IMR-90 (cell line): ENCODE data around the gene RPTOR. TPM values are rescaled to one million over a fixed set of nuclear protein-coding genes. Genes with fewer than 3 reads are reported as not detected.
A peak's percentile ranks its signal among the peaks of the same experiment; 100 is the strongest.

ENCODE experiments used
- ATAC-seq: fragments of 200-7000 bp; cut with Tn5 transposase; 2 replicates; pipeline ENCODE4 v1.9.1; 2020; ENCODE audit warnings: low read depth, mild to moderate bottlenecking, moderate library complexity
- BruUV-seq: library from RNA; stranded (reverse); fragments of 400-500 nt; replicated peaks from 2 replicates; lab custom pipeline; 2021; lab: Mats Ljungman, UMichigan
- CTCF ChIA-PET: fragments of 300-600 bp; formaldehyde crosslinking; extraction: SDS; loops from one replicate; lab custom pipeline; 2021; ENCODE audit warnings: antibody characterized with exemption; lab: Yijun Ruan, JAX
- POLR2A ChIA-PET: fragments of 300-600 bp; sonication (Branson Sonifier 250); formaldehyde crosslinking; loops from one replicate; lab custom pipeline; 2022; ENCODE audit warnings: antibody characterized with exemption; ENCODE audit not compliant: unreplicated experiment; lab: Charles Lee
- DNase-seq: peaks from one replicate; pipeline ENCODE4 v3.0.0; 2013
- H2AFZ ChIP-seq: replicated peaks from 2 replicates; pipeline ENCODE3; 2013; ENCODE audit warnings: low read length, mild to moderate bottlenecking; ENCODE audit not compliant: poor library complexity
- H2AK5ac ChIP-seq: 2 replicates; pipeline ENCODE4 v1.6.1; 2013; ENCODE audit warnings: low read depth, low read length, inconsistent platforms
- H2AK9ac ChIP-seq: replicated peaks from 2 replicates; pipeline ENCODE3; 2013; ENCODE audit warnings: mild to moderate bottlenecking, low read depth, low read length, moderate library complexity; ENCODE audit not compliant: poor library complexity
- H2BK120ac ChIP-seq: 2 replicates; pipeline ENCODE4 v1.6.1; 2013; ENCODE audit warnings: low read depth, low read length, inconsistent platforms
- H2BK15ac ChIP-seq: 3 replicates; pipeline ENCODE4 v1.6.1; 2013; ENCODE audit warnings: low read depth, low read length, inconsistent platforms
- H2BK20ac ChIP-seq: 2 replicates; pipeline ENCODE4 v1.6.1; 2013; ENCODE audit warnings: low read depth, mild to moderate bottlenecking, inconsistent platforms, low read length, moderate library complexity
- H2BK5ac ChIP-seq: 2 replicates; pipeline ENCODE4 v1.6.1; 2013; ENCODE audit warnings: mild to moderate bottlenecking, low read depth, low read length, inconsistent platforms; ENCODE audit not compliant: poor library complexity, severe bottlenecking
- H3K14ac ChIP-seq: replicated peaks from 2 replicates; pipeline ENCODE4 v1.6.1; 2013; ENCODE audit warnings: low read depth, low read length, inconsistent platforms
- H3K18ac ChIP-seq: 2 replicates; pipeline ENCODE4 v1.6.1; 2013; ENCODE audit warnings: low read depth, low read length, control low read depth
- H3K23ac ChIP-seq: 2 replicates; pipeline ENCODE4 v1.6.1; 2013; ENCODE audit warnings: low read depth, low read length, inconsistent platforms
- H3K27ac ChIP-seq: 2 replicates; pipeline ENCODE4 v1.5.1; 2013; ENCODE audit warnings: mild to moderate bottlenecking, control low read depth, low read length; ENCODE audit not compliant: insufficient read depth
- H3K27me3 ChIP-seq: 2 replicates; pipeline ENCODE4 v1.6.1; 2013; ENCODE audit warnings: low read length; ENCODE audit not compliant: control insufficient read depth, insufficient read depth
- H3K36me3 ChIP-seq: 2 replicates; pipeline ENCODE4 v1.6.1; 2013; ENCODE audit warnings: low read length, mixed read lengths; ENCODE audit not compliant: control insufficient read depth, insufficient read depth
- H3K4ac ChIP-seq: 2 replicates; pipeline ENCODE4 v1.6.1; 2013; ENCODE audit warnings: low read depth, low read length, inconsistent platforms
- H3K4me1 ChIP-seq: 2 replicates; pipeline ENCODE4 v1.6.1; 2013; ENCODE audit warnings: low read length, mixed read lengths; ENCODE audit not compliant: control insufficient read depth, insufficient read depth
- H3K4me2 ChIP-seq: 2 replicates; pipeline ENCODE4 v1.6.1; 2013; ENCODE audit warnings: low read depth, mild to moderate bottlenecking, control low read depth, low read length, moderate library complexity
- H3K4me3 ChIP-seq: 2 replicates; pipeline ENCODE4 v1.5.1; 2013; ENCODE audit warnings: low read depth, mild to moderate bottlenecking, control low read depth, low read length, moderate library complexity; ENCODE audit not compliant: insufficient read depth
- H3K56ac ChIP-seq: 2 replicates; pipeline ENCODE4 v1.6.1; 2013; ENCODE audit warnings: low read length, inconsistent platforms; ENCODE audit not compliant: insufficient read depth; ENCODE audit errors: extremely low read depth
- H3K79me1 ChIP-seq, 2 experiments: 2 replicates each; pipeline ENCODE4 v1.6.1; 2013; ENCODE audit warnings: low read length in 2 of 2, inconsistent platforms in 1 of 2, low read depth in 1 of 2
- H3K9ac ChIP-seq: 2 replicates; pipeline ENCODE4 v1.6.1; 2013; ENCODE audit warnings: low read depth, low read length, control low read depth
- H3K9me1 ChIP-seq: 2 replicates; pipeline ENCODE4 v1.6.1; 2013; ENCODE audit warnings: low read length, inconsistent platforms; ENCODE audit not compliant: insufficient read depth
- H3K9me3 ChIP-seq: 2 replicates; pipeline ENCODE4 v1.6.1; 2013; ENCODE audit warnings: low read length; ENCODE audit not compliant: control insufficient read depth, insufficient read depth
- H4K20me1 ChIP-seq: 2 replicates; pipeline ENCODE4 v1.6.1; 2013; ENCODE audit warnings: low read length, inconsistent platforms; ENCODE audit not compliant: insufficient read depth
- H4K5ac ChIP-seq: 2 replicates; pipeline ENCODE4 v1.6.1; 2013; ENCODE audit warnings: mild to moderate bottlenecking, low read depth, low read length, control low read depth
- H4K8ac ChIP-seq, 2 experiments: 2 replicates each; pipeline ENCODE4 v1.6.1; 2013; ENCODE audit warnings: low read depth in 2 of 2, low read length in 2 of 2, control low read depth in 1 of 2, inconsistent platforms in 1 of 2
- H4K91ac ChIP-seq: 2 replicates; pipeline ENCODE4 v1.6.1; 2013; ENCODE audit warnings: low read depth, low read length, inconsistent platforms; ENCODE audit not compliant: insufficient read depth
- BHLHE40 ChIP-seq: fragments of 150-350 bp; IDR thresholded peaks from 2 replicates; pipeline ENCODE4 v1.6.1; 2016; ENCODE audit warnings: mild to moderate bottlenecking, low read depth, low read length
- CHD1 ChIP-seq: IDR thresholded peaks from 2 replicates; pipeline ENCODE4 v1.6.1; 2012; ENCODE audit warnings: low read depth, low read length, improper control_type of control experiment
- FOS ChIP-seq: fragments of 150-350 bp; IDR thresholded peaks from 2 replicates; pipeline ENCODE4 v1.6.1; 2016; ENCODE audit warnings: low read depth, low read length
- MAZ ChIP-seq: IDR thresholded peaks from 2 replicates; pipeline ENCODE4 v1.6.1; 2012; ENCODE audit warnings: low read depth, mild to moderate bottlenecking, low read length, improper control_type of control experiment, moderate library complexity, borderline replicate concordance
- MXI1 ChIP-seq: IDR thresholded peaks from 2 replicates; pipeline ENCODE4 v1.6.1; 2012; ENCODE audit warnings: low read depth, mild to moderate bottlenecking, low read length, moderate library complexity, borderline replicate concordance
- NFE2L2 ChIP-seq: fragments of 150-350 bp; IDR thresholded peaks from 2 replicates; pipeline ENCODE4 v1.6.1; 2016; ENCODE audit warnings: low read depth, mild to moderate bottlenecking, low read length
- POLR2A ChIP-seq: IDR thresholded peaks from 2 replicates; pipeline ENCODE4 v1.6.1; 2012; ENCODE audit warnings: mild to moderate bottlenecking, low read depth, low read length
- RCOR1 ChIP-seq: IDR thresholded peaks from 2 replicates; pipeline ENCODE4 v1.6.1; 2012; ENCODE audit warnings: mild to moderate bottlenecking, low read length, improper control_type of control experiment; ENCODE audit not compliant: insufficient replicate concordance
- SMC3 ChIP-seq: fragments of 150-350 bp; IDR thresholded peaks from 2 replicates; pipeline ENCODE4 v1.6.1; 2016; ENCODE audit warnings: low read depth, mild to moderate bottlenecking, antibody characterized with exemption, low read length, moderate library complexity
- WGBS, 2 experiments: methylation state at CpG; one replicate each; pipeline versions ENCODE4 v1.1.5 to v1.1.7; 2013; ENCODE audit warnings: missing lambda C conversion rate in 2 of 2; ENCODE audit not compliant: insufficient read length in 1 of 2; ENCODE audit errors: extremely low coverage in 2 of 2; 5-methylcytosine and 5-hydroxymethylcytosine counted together
- dilution Hi-C: fragments of 300-500 bp; cut with HindIII; formaldehyde crosslinking; loops from one replicate; pipeline ENCODE4 v1.14.3; 2018; ENCODE audit warnings: low sequenced_read_pairs; ENCODE audit not compliant: unreplicated experiment
- in situ Hi-C: fragments of 300-500 bp; cut with MboI; formaldehyde crosslinking; loops from 3 replicates; pipeline ENCODE4 v1.14.3; 2019; ENCODE audit warnings: low sequenced_read_pairs, inconsistent platforms, mixed read lengths
- intact Hi-C: fragments of 100-400 bp; cut with micrococcal nuclease; formaldehyde crosslinking; loops from 2 replicates; pipeline ENCODE4 v1.10.0; 2022
- polyA plus RNA-seq, 3 experiments: library from polyadenylated mRNA; depleted of rRNA; stranded (reverse); fragments of >200 nt; gene quantifications; 2 replicates each; pipeline ENCODE4 v1.2.3, GENCODE V29; 2012; ENCODE audit warnings: low replicate concordance in 1 of 3
- total RNA-seq: library from RNA; depleted of rRNA; stranded (reverse); fragments of >200 nt; gene quantifications from 2 replicates; pipeline ENCODE4 v1.2.3, GENCODE V29; 2012
- TF ChIP-seq, protein P1 (sequence below): conservative IDR thresholded peaks from 2 replicates; pipeline ENCODE4 v1.5.1; 2012; ENCODE audit warnings: mild to moderate bottlenecking, low read depth, low read length, improper control_type of control experiment
- TF ChIP-seq, protein P2 (sequence below): fragments of 150-350 bp; IDR thresholded peaks from 2 replicates; pipeline ENCODE4 v1.6.1; 2017; ENCODE audit warnings: mild to moderate bottlenecking, antibody characterized with exemption, low read length, low read depth
- TF ChIP-seq, protein P3 (sequence below): fragments of 150-350 bp; IDR thresholded peaks from 2 replicates; pipeline ENCODE4 v1.6.1; 2016; ENCODE audit warnings: low read depth, mild to moderate bottlenecking, low read length, moderate library complexity, borderline replicate concordance

RPTOR gene
- total and polyA plus RNA-seq, 2 of the 4 experiments (the other 2 are of a cell fraction) = 10.8 to 14.7 TPM

DNA sequence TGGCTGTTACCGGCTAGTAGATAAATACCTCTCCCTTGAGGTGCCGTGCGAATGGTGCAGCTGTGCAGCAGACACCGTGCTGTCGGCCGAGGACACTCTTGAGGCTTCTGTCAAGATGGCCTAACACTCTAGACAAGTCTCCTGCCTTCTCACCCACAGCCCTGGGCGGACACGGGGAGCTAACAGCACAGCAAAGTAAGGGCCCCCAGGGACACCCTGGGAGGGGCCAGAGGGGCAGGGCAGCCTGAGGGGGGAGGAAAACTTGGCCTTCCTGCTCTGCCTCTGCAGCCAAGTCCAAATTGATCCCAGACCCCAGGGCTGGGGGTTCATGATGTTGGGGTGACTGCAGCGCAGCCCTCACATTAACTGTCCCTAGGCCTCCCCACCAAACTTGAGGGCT is 210.2 kb downstream of the RPTOR start:
- intact Hi-C loops = no loop called here
- Histone ChIP-seq H3K9me1 (peaks cover 24% of the 10 kb centered on the region), H4K8ac (no peak overlapping the region; a peak in 1 of 4 replicates), H3K9ac (no peak overlapping the region), H3K4me2 (no peak overlapping the region), H3K4me1 (peaks cover 28% of the 10 kb centered on the region), H3K18ac (no peak overlapping the region), H3K27me3 (no peaks in the 10 kb centered on the region), H3K36me3 (peaks cover 12% of the 10 kb centered on the region), H3K79me1 (peaks cover 15 to 60% of the 10 kb centered on the region in 2 experiments; a peak in 2 of 4 replicates), H3K4me3 (no peak overlapping the region), H2AK5ac (peak overlapping the region; percentile 83; the same call in 1 of the 2 replicates), H3K4ac (peak overlapping the region; percentile 36), H2BK15ac (peak overlapping the region; percentile 62; the same call in 1 of the 3 replicates), H3K23ac (no peak overlapping the region), H2AFZ (no peak overlapping the region), H4K5ac (no peak overlapping the region), H2BK120ac (no peak overlapping the region), H2AK9ac (peak overlapping the region; percentile 15), H3K27ac (no peak overlapping the region), H3K9me3 (no peaks in the 10 kb centered on the region), H3K56ac (no peak overlapping the region), H4K20me1 (no peaks in the 10 kb centered on the region), H2BK20ac (no peak overlapping the region), H2BK5ac (no peak overlapping the region), H4K91ac (0 out of 2 replicates have a peak overlapping the region, but pooled peaks have one; percentile 21), H3K14ac (no peak overlapping the region)
- dilution Hi-C loops = no loop called here
- POLR2A ChIA-PET = no interaction called here
- TF ChIP-seq, protein P1, sequence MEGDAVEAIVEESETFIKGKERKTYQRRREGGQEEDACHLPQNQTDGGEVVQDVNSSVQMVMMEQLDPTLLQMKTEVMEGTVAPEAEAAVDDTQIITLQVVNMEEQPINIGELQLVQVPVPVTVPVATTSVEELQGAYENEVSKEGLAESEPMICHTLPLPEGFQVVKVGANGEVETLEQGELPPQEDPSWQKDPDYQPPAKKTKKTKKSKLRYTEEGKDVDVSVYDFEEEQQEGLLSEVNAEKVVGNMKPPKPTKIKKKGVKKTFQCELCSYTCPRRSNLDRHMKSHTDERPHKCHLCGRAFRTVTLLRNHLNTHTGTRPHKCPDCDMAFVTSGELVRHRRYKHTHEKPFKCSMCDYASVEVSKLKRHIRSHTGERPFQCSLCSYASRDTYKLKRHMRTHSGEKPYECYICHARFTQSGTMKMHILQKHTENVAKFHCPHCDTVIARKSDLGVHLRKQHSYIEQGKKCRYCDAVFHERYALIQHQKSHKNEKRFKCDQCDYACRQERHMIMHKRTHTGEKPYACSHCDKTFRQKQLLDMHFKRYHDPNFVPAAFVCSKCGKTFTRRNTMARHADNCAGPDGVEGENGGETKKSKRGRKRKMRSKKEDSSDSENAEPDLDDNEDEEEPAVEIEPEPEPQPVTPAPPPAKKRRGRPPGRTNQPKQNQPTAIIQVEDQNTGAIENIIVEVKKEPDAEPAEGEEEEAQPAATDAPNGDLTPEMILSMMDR = no peak
- no peak for TF ChIP-seq MXI1
- TF ChIP-seq NFE2L2 = no peak
- TF ChIP-seq, protein P2, sequence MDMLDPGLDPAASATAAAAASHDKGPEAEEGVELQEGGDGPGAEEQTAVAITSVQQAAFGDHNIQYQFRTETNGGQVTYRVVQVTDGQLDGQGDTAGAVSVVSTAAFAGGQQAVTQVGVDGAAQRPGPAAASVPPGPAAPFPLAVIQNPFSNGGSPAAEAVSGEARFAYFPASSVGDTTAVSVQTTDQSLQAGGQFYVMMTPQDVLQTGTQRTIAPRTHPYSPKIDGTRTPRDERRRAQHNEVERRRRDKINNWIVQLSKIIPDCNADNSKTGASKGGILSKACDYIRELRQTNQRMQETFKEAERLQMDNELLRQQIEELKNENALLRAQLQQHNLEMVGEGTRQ = no peak
- no peak for TF ChIP-seq CHD1
- TF ChIP-seq MAZ = no peak
- TF ChIP-seq RCOR1 = no peak
- TF ChIP-seq, protein P3, sequence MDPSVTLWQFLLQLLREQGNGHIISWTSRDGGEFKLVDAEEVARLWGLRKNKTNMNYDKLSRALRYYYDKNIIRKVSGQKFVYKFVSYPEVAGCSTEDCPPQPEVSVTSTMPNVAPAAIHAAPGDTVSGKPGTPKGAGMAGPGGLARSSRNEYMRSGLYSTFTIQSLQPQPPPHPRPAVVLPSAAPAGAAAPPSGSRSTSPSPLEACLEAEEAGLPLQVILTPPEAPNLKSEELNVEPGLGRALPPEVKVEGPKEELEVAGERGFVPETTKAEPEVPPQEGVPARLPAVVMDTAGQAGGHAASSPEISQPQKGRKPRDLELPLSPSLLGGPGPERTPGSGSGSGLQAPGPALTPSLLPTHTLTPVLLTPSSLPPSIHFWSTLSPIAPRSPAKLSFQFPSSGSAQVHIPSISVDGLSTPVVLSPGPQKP = no peak
- TF ChIP-seq BHLHE40 = no peak
- TF ChIP-seq POLR2A = no peak
- no peak for TF ChIP-seq SMC3
- TF ChIP-seq FOS = no peak
- DNase-seq (no peak), ATAC-seq (no peak)
- in situ Hi-C loops = no loop called here
- 80% methylated on average over 1 of the region's 9 CpGs; no CpG with 5 or more reads in 1 of the 2 experiments for WGBS, 2 experiments
- no TSS peak for BruUV-seq
- CTCF ChIA-PET = no interaction called here
